GM23338 (cell line): Measurements from ENCODE around the gene KIAA0753. TPM values are rescaled to one million over a fixed set of nuclear protein-coding genes. Genes with fewer than 3 reads are reported as not detected.

Experiments
- ATAC-seq: fragments of 200-7000 bp; cut with Tn5 transposase; 3 replicates; pipeline ENCODE4 v1.9.1; 2020
- DNase-seq: peaks from one replicate; pipeline ENCODE4 v3.0.0-alpha.2; 2015; ENCODE audit warnings: low spot score
- H2AFZ ChIP-seq: fragments of 200-600 bp; sonication (generic); 2 replicates; pipeline ENCODE4 v1.8.0; 2016; ENCODE audit warnings: antibody characterized with exemption, mild to moderate bottlenecking, moderate library complexity
- H3F3A ChIP-seq: fragments of 200-600 bp; sonication (generic); replicated peaks from 2 replicates; pipeline ENCODE4 v1.8.0; 2017; ENCODE audit warnings: antibody characterized with exemption, mixed run types, low read depth
- H3K27ac ChIP-seq: fragments of 200-600 bp; sonication (generic); 2 replicates; pipeline ENCODE4 v1.6.1; 2016; ENCODE audit warnings: low read depth
- H3K27me3 ChIP-seq: fragments of 200-600 bp; sonication (generic); 2 replicates; pipeline ENCODE4 v1.8.0; 2016; ENCODE audit warnings: mild to moderate bottlenecking, mixed run types, moderate library complexity; ENCODE audit not compliant: insufficient read depth
- H3K36me3 ChIP-seq: fragments of 200-600 bp; sonication (generic); 2 replicates; pipeline ENCODE4 v1.8.0; 2016; ENCODE audit warnings: mild to moderate bottlenecking; ENCODE audit not compliant: insufficient read depth
- H3K4me1 ChIP-seq: fragments of 200-600 bp; sonication (generic); 2 replicates; pipeline ENCODE4 v1.8.0; 2016; ENCODE audit warnings: mild to moderate bottlenecking, moderate library complexity; ENCODE audit not compliant: insufficient read depth
- H3K4me2 ChIP-seq: fragments of 200-600 bp; sonication (generic); 2 replicates; pipeline ENCODE4 v1.7.1; 2017; ENCODE audit warnings: mixed run types
- H3K4me3 ChIP-seq: fragments of 200-600 bp; sonication (generic); 2 replicates; pipeline ENCODE4 v1.6.1; 2016; ENCODE audit warnings: mixed run types
- H3K79me2 ChIP-seq: fragments of 200-600 bp; sonication (generic); replicated peaks from 2 replicates; pipeline ENCODE4 v1.8.0; 2017; ENCODE audit warnings: mild to moderate bottlenecking; ENCODE audit not compliant: insufficient read depth
- H3K9me2 ChIP-seq: fragments of 200-600 bp; sonication (generic); 2 replicates; pipeline ENCODE4 v1.8.0; 2017; ENCODE audit not compliant: insufficient read depth
- H4K20me1 ChIP-seq: fragments of 200-600 bp; sonication (generic); replicated peaks from 2 replicates; pipeline ENCODE4 v1.8.0; 2017; ENCODE audit warnings: mild to moderate bottlenecking; ENCODE audit not compliant: insufficient read depth
- H3K27ac Mint-ChIP-seq: 2 replicates; pipeline ENCODE4 v1.8.0; 2020; ENCODE audit warnings: inconsistent platforms, mild to moderate bottlenecking, moderate library complexity, mixed read lengths
- H3K27me3 Mint-ChIP-seq: 3 replicates; pipeline ENCODE4 v1.8.0; 2022; ENCODE audit warnings: low read depth, mild to moderate bottlenecking, moderate library complexity, mixed read lengths, inconsistent platforms; ENCODE audit not compliant: insufficient read depth, poor library complexity
- H3K36me3 Mint-ChIP-seq: 3 replicates; pipeline ENCODE4 v1.8.0; 2021; ENCODE audit warnings: low read depth, mild to moderate bottlenecking, inconsistent platforms, moderate library complexity, mixed read lengths
- H3K4me1 Mint-ChIP-seq: 3 replicates; pipeline ENCODE4 v1.8.0; 2020; ENCODE audit warnings: mild to moderate bottlenecking, inconsistent platforms, mixed read lengths
- H3K4me3 Mint-ChIP-seq: 3 replicates; pipeline ENCODE4 v1.8.0; 2021; ENCODE audit warnings: moderate library complexity, mild to moderate bottlenecking, inconsistent platforms, mixed read lengths
- H3K9me3 Mint-ChIP-seq: 3 replicates; pipeline ENCODE4 v1.8.0; 2020; ENCODE audit warnings: moderate library complexity, mild to moderate bottlenecking, inconsistent platforms, mixed read lengths
- CTCF ChIP-seq, 2 experiments: fragments of 200-600 bp in 1 of 2; sonication (generic) in 1 of 2; conservative IDR thresholded peaks; 2 replicates each; pipeline versions ENCODE4 v1.5.1 to v1.6.1; 2016 to 2017; ENCODE audit warnings: antibody characterized with exemption in 2 of 2, low read depth in 2 of 2, mild to moderate bottlenecking in 2 of 2, moderate library complexity in 1 of 2
- EZH2 ChIP-seq: fragments of 200-600 bp; sonication (generic); IDR thresholded peaks from one replicate; pipeline ENCODE4 v1.8.0; 2017; ENCODE audit warnings: antibody characterized with exemption, mild to moderate bottlenecking, low read depth; ENCODE audit not compliant: unreplicated experiment
- EZH2phosphoT487 ChIP-seq: fragments of 200-600 bp; sonication (generic); IDR thresholded peaks from one replicate; pipeline ENCODE4 v1.8.1; 2018; ENCODE audit warnings: antibody characterized with exemption; ENCODE audit not compliant: unreplicated experiment
- JUNB ChIP-seq: IDR thresholded peaks from one replicate; pipeline ENCODE4 v1.6.1; 2016; ENCODE audit warnings: antibody characterized with exemption; ENCODE audit not compliant: unreplicated experiment
- NANOG ChIP-seq: IDR thresholded peaks from 2 replicates; pipeline ENCODE4 v1.6.1; 2016; ENCODE audit warnings: antibody characterized with exemption, borderline replicate concordance
- POLR2AphosphoS5 ChIP-seq: IDR thresholded peaks from 2 replicates; pipeline ENCODE4 v1.6.1; 2016; ENCODE audit warnings: antibody characterized with exemption, low read depth
- STAT1 ChIP-seq: IDR thresholded peaks from one replicate; pipeline ENCODE4 v1.6.1; 2016; ENCODE audit warnings: antibody characterized with exemption; ENCODE audit not compliant: unreplicated experiment
- ZNF114 ChIP-seq: fragments of 250-450 bp; sonication (Bioruptor Pico); IDR thresholded peaks from 2 replicates; pipeline ENCODE4 v1.5.0; 2020; ENCODE audit warnings: mild to moderate bottlenecking, moderate library complexity
- ZNF331 ChIP-seq: fragments of 250-450 bp; sonication (Bioruptor Pico); IDR thresholded peaks from 2 replicates; pipeline ENCODE4 v1.5.0; 2020; ENCODE audit warnings: low read depth, mild to moderate bottlenecking, moderate library complexity
- polyA plus RNA-seq: library from polyadenylated mRNA; unstranded; fragments of >200 nt; fragmentation: Nextera tagmentation; extraction: Ambion mirVana; gene quantifications from 2 replicates; pipeline ENCODE4 v1.2.1, GENCODE V29; 2016
- total RNA-seq: library from RNA; depleted of rRNA; stranded (reverse); fragments of >200 nt; shearing (Covaris generic); gene quantifications from 2 replicates; pipeline ENCODE4 v1.2.3, GENCODE V29; 2014
- TF ChIP-seq, protein P1 (sequence below): IDR thresholded peaks from one replicate; pipeline ENCODE4 v1.6.1; 2018; ENCODE audit warnings: antibody characterized with exemption; ENCODE audit not compliant: unreplicated experiment
- TF ChIP-seq, protein P2 (sequence below): fragments of 250-450 bp; sonication (Bioruptor Pico); IDR thresholded peaks from 2 replicates; pipeline ENCODE4 v1.5.0; 2020; ENCODE audit warnings: mild to moderate bottlenecking, moderate library complexity
- TF ChIP-seq, protein P3 (sequence below): IDR thresholded peaks from 2 replicates; pipeline ENCODE4 v1.6.1; 2016; ENCODE audit warnings: antibody characterized with exemption

The KIAA0753 gene
- total and polyA plus RNA-seq, 2 experiments from 2014 or later = 6.0 to 27.8 TPM

DNA sequence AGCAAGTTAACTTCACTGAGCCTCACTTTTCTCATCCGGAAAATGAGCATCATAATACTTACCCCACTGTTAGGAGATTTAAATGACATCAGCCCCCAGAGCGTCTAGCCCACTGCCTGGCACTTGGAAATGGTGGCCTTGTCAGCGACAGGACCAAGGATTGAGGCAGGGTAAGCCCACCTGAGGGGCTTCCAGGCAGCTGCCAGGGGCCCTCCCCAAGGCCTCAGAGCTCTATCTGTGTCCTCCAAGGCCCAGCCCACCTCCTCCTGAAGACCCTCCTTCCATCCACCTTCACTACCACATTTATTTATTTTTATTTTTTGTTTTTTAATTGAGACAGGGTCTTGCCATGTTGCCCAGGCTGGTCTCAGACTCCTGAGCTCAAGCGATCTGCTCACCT, 97.9 kb downstream of the KIAA0753 start:
- H3K9me3 Mint-ChIP-seq = peaks cover 15% of the 10 kb centered on the region
- H3K36me3 Mint-ChIP-seq = peaks cover 5% of the 10 kb centered on the region; the same call in 1 of the 3 replicates
- H3K4me3 Mint-ChIP-seq = no peak overlapping the region
- ATAC-seq = no peak
- Histone ChIP-seq H3K4me3 (no peak overlapping the region), H3K4me1 (peaks cover 4% of the 10 kb centered on the region; the same call in 1 of the 2 replicates), H3K27ac (no peak overlapping the region), H3K79me2 (no peaks in the 10 kb centered on the region), H2AFZ (no peak overlapping the region), H3F3A (no peaks in the 10 kb centered on the region), H3K4me2 (no peak overlapping the region), H3K36me3 (no peaks in the 10 kb centered on the region), H3K9me2 (no peaks in the 10 kb centered on the region), H3K27me3 (no peaks in the 10 kb centered on the region), H4K20me1 (no peaks in the 10 kb centered on the region)
- peaks cover 6% of the 10 kb centered on the region for H3K27me3 Mint-ChIP-seq
- TF ChIP-seq, protein P1, sequence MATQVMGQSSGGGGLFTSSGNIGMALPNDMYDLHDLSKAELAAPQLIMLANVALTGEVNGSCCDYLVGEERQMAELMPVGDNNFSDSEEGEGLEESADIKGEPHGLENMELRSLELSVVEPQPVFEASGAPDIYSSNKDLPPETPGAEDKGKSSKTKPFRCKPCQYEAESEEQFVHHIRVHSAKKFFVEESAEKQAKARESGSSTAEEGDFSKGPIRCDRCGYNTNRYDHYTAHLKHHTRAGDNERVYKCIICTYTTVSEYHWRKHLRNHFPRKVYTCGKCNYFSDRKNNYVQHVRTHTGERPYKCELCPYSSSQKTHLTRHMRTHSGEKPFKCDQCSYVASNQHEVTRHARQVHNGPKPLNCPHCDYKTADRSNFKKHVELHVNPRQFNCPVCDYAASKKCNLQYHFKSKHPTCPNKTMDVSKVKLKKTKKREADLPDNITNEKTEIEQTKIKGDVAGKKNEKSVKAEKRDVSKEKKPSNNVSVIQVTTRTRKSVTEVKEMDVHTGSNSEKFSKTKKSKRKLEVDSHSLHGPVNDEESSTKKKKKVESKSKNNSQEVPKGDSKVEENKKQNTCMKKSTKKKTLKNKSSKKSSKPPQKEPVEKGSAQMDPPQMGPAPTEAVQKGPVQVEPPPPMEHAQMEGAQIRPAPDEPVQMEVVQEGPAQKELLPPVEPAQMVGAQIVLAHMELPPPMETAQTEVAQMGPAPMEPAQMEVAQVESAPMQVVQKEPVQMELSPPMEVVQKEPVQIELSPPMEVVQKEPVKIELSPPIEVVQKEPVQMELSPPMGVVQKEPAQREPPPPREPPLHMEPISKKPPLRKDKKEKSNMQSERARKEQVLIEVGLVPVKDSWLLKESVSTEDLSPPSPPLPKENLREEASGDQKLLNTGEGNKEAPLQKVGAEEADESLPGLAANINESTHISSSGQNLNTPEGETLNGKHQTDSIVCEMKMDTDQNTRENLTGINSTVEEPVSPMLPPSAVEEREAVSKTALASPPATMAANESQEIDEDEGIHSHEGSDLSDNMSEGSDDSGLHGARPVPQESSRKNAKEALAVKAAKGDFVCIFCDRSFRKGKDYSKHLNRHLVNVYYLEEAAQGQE = no peak
- TF ChIP-seq EZH2phosphoT487 (no peak), EZH2 (no peak), POLR2AphosphoS5 (no peak), ZNF331 (CRISPR knock-in tag) (no peak), ZNF114 (no peak), JUNB (no peak), STAT1 (no peak), CTCF (conservative IDR thresholded peaks at IDR 0.05; ENCODE audit: low read depth in 2 of 2) (no peak), NANOG (no peak)
- TF ChIP-seq, protein P2, sequence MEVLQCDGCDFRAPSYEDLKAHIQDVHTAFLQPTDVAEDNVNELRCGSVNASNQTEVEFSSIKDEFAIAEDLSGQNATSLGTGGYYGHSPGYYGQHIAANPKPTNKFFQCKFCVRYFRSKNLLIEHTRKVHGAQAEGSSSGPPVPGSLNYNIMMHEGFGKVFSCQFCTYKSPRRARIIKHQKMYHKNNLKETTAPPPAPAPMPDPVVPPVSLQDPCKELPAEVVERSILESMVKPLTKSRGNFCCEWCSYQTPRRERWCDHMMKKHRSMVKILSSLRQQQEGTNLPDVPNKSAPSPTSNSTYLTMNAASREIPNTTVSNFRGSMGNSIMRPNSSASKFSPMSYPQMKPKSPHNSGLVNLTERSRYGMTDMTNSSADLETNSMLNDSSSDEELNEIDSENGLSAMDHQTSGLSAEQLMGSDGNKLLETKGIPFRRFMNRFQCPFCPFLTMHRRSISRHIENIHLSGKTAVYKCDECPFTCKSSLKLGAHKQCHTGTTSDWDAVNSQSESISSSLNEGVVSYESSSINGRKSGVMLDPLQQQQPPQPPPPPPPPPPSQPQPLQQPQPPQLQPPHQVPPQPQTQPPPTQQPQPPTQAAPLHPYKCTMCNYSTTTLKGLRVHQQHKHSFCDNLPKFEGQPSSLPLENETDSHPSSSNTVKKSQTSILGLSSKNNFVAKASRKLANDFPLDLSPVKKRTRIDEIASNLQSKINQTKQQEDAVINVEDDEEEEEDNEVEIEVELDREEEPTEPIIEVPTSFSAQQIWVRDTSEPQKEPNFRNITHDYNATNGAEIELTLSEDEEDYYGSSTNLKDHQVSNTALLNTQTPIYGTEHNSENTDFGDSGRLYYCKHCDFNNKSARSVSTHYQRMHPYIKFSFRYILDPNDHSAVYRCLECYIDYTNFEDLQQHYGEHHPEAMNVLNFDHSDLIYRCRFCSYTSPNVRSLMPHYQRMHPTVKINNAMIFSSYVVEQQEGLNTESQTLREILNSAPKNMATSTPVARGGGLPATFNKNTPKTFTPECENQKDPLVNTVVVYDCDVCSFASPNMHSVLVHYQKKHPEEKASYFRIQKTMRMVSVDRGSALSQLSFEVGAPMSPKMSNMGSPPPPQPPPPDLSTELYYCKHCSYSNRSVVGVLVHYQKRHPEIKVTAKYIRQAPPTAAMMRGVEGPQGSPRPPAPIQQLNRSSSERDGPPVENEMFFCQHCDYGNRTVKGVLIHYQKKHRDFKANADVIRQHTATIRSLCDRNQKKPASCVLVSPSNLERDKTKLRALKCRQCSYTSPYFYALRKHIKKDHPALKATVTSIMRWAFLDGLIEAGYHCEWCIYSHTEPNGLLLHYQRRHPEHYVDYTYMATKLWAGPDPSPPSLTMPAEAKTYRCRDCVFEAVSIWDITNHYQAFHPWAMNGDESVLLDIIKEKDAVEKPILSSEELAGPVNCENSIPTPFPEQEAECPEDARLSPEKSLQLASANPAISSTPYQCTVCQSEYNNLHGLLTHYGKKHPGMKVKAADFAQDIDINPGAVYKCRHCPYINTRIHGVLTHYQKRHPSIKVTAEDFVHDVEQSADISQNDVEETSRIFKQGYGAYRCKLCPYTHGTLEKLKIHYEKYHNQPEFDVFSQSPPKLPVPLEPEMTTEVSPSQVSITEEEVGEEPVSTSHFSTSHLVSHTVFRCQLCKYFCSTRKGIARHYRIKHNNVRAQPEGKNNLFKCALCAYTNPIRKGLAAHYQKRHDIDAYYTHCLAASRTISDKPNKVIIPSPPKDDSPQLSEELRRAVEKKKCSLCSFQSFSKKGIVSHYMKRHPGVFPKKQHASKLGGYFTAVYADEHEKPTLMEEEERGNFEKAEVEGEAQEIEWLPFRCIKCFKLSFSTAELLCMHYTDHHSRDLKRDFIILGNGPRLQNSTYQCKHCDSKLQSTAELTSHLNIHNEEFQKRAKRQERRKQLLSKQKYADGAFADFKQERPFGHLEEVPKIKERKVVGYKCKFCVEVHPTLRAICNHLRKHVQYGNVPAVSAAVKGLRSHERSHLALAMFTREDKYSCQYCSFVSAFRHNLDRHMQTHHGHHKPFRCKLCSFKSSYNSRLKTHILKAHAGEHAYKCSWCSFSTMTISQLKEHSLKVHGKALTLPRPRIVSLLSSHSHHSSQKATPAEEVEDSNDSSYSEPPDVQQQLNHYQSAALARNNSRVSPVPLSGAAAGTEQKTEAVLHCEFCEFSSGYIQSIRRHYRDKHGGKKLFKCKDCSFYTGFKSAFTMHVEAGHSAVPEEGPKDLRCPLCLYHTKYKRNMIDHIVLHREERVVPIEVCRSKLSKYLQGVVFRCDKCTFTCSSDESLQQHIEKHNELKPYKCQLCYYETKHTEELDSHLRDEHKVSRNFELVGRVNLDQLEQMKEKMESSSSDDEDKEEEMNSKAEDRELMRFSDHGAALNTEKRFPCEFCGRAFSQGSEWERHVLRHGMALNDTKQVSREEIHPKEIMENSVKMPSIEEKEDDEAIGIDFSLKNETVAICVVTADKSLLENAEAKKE = no peak
- TF ChIP-seq, protein P3, sequence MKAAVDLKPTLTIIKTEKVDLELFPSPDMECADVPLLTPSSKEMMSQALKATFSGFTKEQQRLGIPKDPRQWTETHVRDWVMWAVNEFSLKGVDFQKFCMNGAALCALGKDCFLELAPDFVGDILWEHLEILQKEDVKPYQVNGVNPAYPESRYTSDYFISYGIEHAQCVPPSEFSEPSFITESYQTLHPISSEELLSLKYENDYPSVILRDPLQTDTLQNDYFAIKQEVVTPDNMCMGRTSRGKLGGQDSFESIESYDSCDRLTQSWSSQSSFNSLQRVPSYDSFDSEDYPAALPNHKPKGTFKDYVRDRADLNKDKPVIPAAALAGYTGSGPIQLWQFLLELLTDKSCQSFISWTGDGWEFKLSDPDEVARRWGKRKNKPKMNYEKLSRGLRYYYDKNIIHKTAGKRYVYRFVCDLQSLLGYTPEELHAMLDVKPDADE = no peak
- H3K4me1 Mint-ChIP-seq = peaks cover 28% of the 10 kb centered on the region
- no peak for DNase-seq
- no peak overlapping the region for H3K27ac Mint-ChIP-seq
